ENCODE results near the gene CCDC47.
A peak's percentile ranks its signal among the peaks of the same experiment; 100 is the strongest.

The CCDC47 gene

GRCh38 chr17:63773272-63774140 is at the start of gene CCDC47:
TSS of gene CCDC47 (minus strand) at chr17:63773597. CDS start at chr17:63766175, 7,422 bp downstream.
- Mint-ChIP-seq H3K27ac (peak within 1 kb of the TSS; percentile 98), H3K36me3 (ENCODE audit: low read depth) (peaks cover 69% of the 10 kb centered on the region), H3K4me1 (ENCODE audit: low read depth) (peaks cover 50% of the 10 kb centered on the region), H3K27me3 (no peaks in the 10 kb centered on the region), H3K4me3 (peak within 1 kb of the TSS; percentile 98), H3K9me3 (no peaks in the 10 kb centered on the region)
- intact Hi-C loops (cut with micrococcal nuclease), result loop anchor here (1.0 to 5.0 kb wide), 4 partner anchors 31 to 72 kb away; partner anchors contain the start of genes FTSJ3, PSMC5 and SMARCD2

- Mint-ChIP-seq H3K4me3 (no peak overlapping the region), H3K36me3 (ENCODE audit: low read depth) (peaks cover 100% of the 10 kb centered on the region)
These were observed 49.1 kb upstream of the CCDC47 start for GRCh38 chr17:63822537-63822936.

GRCh38 chr17:63821804-63822203 is 48.4 kb upstream of the CCDC47 start:
- intact Hi-C loops (cut with micrococcal nuclease), result no loop called here
- H3K27ac Mint-ChIP-seq, result no peak overlapping the region
- peaks cover 100% of the 10 kb centered on the region for H3K36me3 Mint-ChIP-seq (ENCODE audit: low read depth)
- peaks cover 50% of the 10 kb centered on the region for H3K4me1 Mint-ChIP-seq (ENCODE audit: low read depth)
- no peaks in the 10 kb centered on the region for H3K27me3 Mint-ChIP-seq
- no peak overlapping the region for H3K4me3 Mint-ChIP-seq
- no peaks in the 10 kb centered on the region for H3K9me3 Mint-ChIP-seq

More at GRCh38 chr17:63822537-63822936, 49.1 kb upstream of the CCDC47 start:
- H3K4me1 Mint-ChIP-seq (ENCODE audit: low read depth), result peaks cover 50% of the 10 kb centered on the region
- H3K27ac Mint-ChIP-seq, result no peak overlapping the region
- intact Hi-C loops (cut with micrococcal nuclease), result no loop called here
- no peaks in the 10 kb centered on the region for H3K9me3 Mint-ChIP-seq
- H3K27me3 Mint-ChIP-seq, result no peaks in the 10 kb centered on the region

GRCh38 chr17:63820963-63821561 is 47.7 kb upstream of the CCDC47 start:
- H3K27me3 Mint-ChIP-seq, result no peaks in the 10 kb centered on the region
- H3K4me1 Mint-ChIP-seq (ENCODE audit: low read depth), result peaks cover 46% of the 10 kb centered on the region
- H3K9me3 Mint-ChIP-seq, result no peaks in the 10 kb centered on the region
- H3K4me3 Mint-ChIP-seq, result no peak overlapping the region
- no peak overlapping the region for H3K27ac Mint-ChIP-seq
- intact Hi-C loops (cut with micrococcal nuclease), result no loop called here
- H3K36me3 Mint-ChIP-seq (ENCODE audit: low read depth), result peaks cover 98% of the 10 kb centered on the region

- Mint-ChIP-seq H3K4me3 (no peak overlapping the region), H3K27me3 (no peaks in the 10 kb centered on the region), H3K9me3 (no peaks in the 10 kb centered on the region), H3K36me3 (ENCODE audit: low read depth) (peaks cover 98% of the 10 kb centered on the region), H3K27ac (peak overlapping the region; percentile 51), H3K4me1 (ENCODE audit: low read depth) (peaks cover 35% of the 10 kb centered on the region)
- intact Hi-C loops (cut with micrococcal nuclease), result no loop called here
These were observed 46.5 kb upstream of the CCDC47 start for GRCh38 chr17:63819585-63820537.

- Mint-ChIP-seq H3K36me3 (ENCODE audit: low read depth) (peaks cover 98% of the 10 kb centered on the region), H3K27me3 (no peaks in the 10 kb centered on the region), H3K9me3 (no peaks in the 10 kb centered on the region), H3K4me1 (ENCODE audit: low read depth) (peaks cover 29% of the 10 kb centered on the region), H3K27ac (peak overlapping the region; percentile 51), H3K4me3 (no peak overlapping the region)
- intact Hi-C loops (cut with micrococcal nuclease), result no loop called here
These were observed 45.7 kb upstream of the CCDC47 start for GRCh38 chr17:63819131-63819530.

- no peak overlapping the region for H3K4me3 Mint-ChIP-seq
- H3K4me1 Mint-ChIP-seq (ENCODE audit: low read depth), result peaks cover 22% of the 10 kb centered on the region
- no peak overlapping the region for H3K27ac Mint-ChIP-seq
- H3K27me3 Mint-ChIP-seq, result no peaks in the 10 kb centered on the region
- H3K9me3 Mint-ChIP-seq, result no peaks in the 10 kb centered on the region
- peaks cover 98% of the 10 kb centered on the region for H3K36me3 Mint-ChIP-seq (ENCODE audit: low read depth)
- intact Hi-C loops (cut with micrococcal nuclease), result no loop called here
These were observed 44.5 kb upstream of the CCDC47 start for GRCh38 chr17:63817736-63818385.

- H3K36me3 Mint-ChIP-seq (ENCODE audit: low read depth), result peaks cover 98% of the 10 kb centered on the region
- H3K4me1 Mint-ChIP-seq (ENCODE audit: low read depth), result peaks cover 19% of the 10 kb centered on the region
- no peaks in the 10 kb centered on the region for H3K9me3 Mint-ChIP-seq
- intact Hi-C loops (cut with micrococcal nuclease), result no loop called here
- no peak overlapping the region for H3K27ac Mint-ChIP-seq
- no peak overlapping the region for H3K4me3 Mint-ChIP-seq
- no peaks in the 10 kb centered on the region for H3K27me3 Mint-ChIP-seq
These were observed 43.3 kb upstream of the CCDC47 start for GRCh38 chr17:63816669-63817068.

GRCh38 chr17:63816123-63816522 is 42.7 kb upstream of the CCDC47 start:
- H3K9me3 Mint-ChIP-seq, result no peaks in the 10 kb centered on the region
- H3K27me3 Mint-ChIP-seq, result no peaks in the 10 kb centered on the region
- intact Hi-C loops (cut with micrococcal nuclease), result no loop called here
- no peak overlapping the region for H3K4me3 Mint-ChIP-seq
- H3K27ac Mint-ChIP-seq, result no peak overlapping the region
- H3K4me1 Mint-ChIP-seq (ENCODE audit: low read depth), result peaks cover 18% of the 10 kb centered on the region
- H3K36me3 Mint-ChIP-seq (ENCODE audit: low read depth), result peaks cover 98% of the 10 kb centered on the region

GRCh38 chr17:63809970-63810369 is 36.6 kb upstream of the CCDC47 start:
- Mint-ChIP-seq H3K27me3 (no peaks in the 10 kb centered on the region), H3K9me3 (no peaks in the 10 kb centered on the region), H3K27ac (no peak overlapping the region), H3K4me1 (ENCODE audit: low read depth) (no peaks in the 10 kb centered on the region), H3K4me3 (no peak overlapping the region), H3K36me3 (ENCODE audit: low read depth) (peaks cover 100% of the 10 kb centered on the region)
- intact Hi-C loops (cut with micrococcal nuclease), result loop anchor here (1.0 to 5.0 kb wide), 2 partner anchors 10 to 148 kb away; no protein-coding TSS in a partner anchor

GRCh38 chr17:63805591-63805990 is 32.2 kb upstream of the CCDC47 start:
- Mint-ChIP-seq H3K4me1 (ENCODE audit: low read depth) (peaks cover 5% of the 10 kb centered on the region), H3K36me3 (ENCODE audit: low read depth) (peaks cover 97% of the 10 kb centered on the region), H3K4me3 (no peak overlapping the region), H3K27me3 (no peaks in the 10 kb centered on the region), H3K27ac (no peak overlapping the region), H3K9me3 (no peaks in the 10 kb centered on the region)
- intact Hi-C loops (cut with micrococcal nuclease), result no loop called here

- Mint-ChIP-seq H3K27ac (peak overlapping the region; percentile 60), H3K9me3 (no peaks in the 10 kb centered on the region), H3K27me3 (no peaks in the 10 kb centered on the region), H3K4me1 (ENCODE audit: low read depth) (peaks cover 5% of the 10 kb centered on the region), H3K36me3 (ENCODE audit: low read depth) (peaks cover 97% of the 10 kb centered on the region), H3K4me3 (no peak overlapping the region)
- intact Hi-C loops (cut with micrococcal nuclease), result no loop called here
These were observed 30.9 kb upstream of the CCDC47 start for GRCh38 chr17:63804328-63804727.

- no peak overlapping the region for H3K27ac Mint-ChIP-seq
- H3K9me3 Mint-ChIP-seq, result no peaks in the 10 kb centered on the region
- no peak overlapping the region for H3K4me3 Mint-ChIP-seq
- peaks cover 5% of the 10 kb centered on the region for H3K4me1 Mint-ChIP-seq (ENCODE audit: low read depth)
- peaks cover 94% of the 10 kb centered on the region for H3K36me3 Mint-ChIP-seq (ENCODE audit: low read depth)
- H3K27me3 Mint-ChIP-seq, result no peaks in the 10 kb centered on the region
- intact Hi-C loops (cut with micrococcal nuclease), result loop anchor here (1.0 kb wide), 1 partner anchor 10 kb away; no protein-coding TSS in a partner anchor
These were observed 27.4 kb upstream of the CCDC47 start for GRCh38 chr17:63800783-63801182.
